ACHN (cell line): ENCODE results near the gene B4GALNT4.
"Not testable (repeated sequence)": the region's sequence is repeated elsewhere in the genome, so short reads cannot be mapped to it uniquely, and the experiment has no call there.

Experiments
- DNase-seq: peaks from one replicate; pipeline ENCODE4 v3.0.0-alpha.2; 2015
- in situ Hi-C: cut with HindIII; loops from 2 replicates; pipeline ENCODE4 v1.10.0; 2017; ENCODE audit warnings: low sequenced_read_pairs, low pct_ligation_motif_present, low pct_unique_long_range_greater_than_20kb

Gene B4GALNT4

DNA sequence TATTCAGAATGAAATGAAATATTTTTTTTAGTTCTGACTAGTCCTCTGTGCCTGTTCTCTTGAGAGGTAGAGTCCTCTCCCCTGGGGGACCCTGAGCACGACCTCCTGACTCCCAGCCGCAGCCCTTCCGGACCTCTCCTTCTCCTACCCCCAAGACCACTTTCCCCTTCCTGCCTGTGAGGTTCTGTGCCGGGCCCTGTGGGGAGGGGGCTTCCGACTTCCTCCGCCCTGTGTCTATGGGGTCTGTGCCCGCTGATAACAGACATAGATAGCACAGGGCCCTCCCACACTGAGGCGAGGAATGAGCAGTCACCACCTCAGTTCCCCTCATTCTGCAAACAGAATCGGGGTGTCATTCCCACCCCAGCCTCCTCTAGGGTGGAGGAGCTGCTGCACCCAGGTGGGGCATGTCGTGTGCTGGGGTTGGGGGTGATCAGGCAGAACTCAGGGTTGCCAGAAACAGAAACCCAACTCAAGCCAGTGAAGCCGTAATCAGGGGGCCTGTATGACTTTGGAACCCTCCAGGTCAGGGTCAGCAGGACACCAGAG is 12.9 kb downstream of the B4GALNT4 start:
- in situ Hi-C loops: no loop called here
- DNase-seq: no peak

DNA sequence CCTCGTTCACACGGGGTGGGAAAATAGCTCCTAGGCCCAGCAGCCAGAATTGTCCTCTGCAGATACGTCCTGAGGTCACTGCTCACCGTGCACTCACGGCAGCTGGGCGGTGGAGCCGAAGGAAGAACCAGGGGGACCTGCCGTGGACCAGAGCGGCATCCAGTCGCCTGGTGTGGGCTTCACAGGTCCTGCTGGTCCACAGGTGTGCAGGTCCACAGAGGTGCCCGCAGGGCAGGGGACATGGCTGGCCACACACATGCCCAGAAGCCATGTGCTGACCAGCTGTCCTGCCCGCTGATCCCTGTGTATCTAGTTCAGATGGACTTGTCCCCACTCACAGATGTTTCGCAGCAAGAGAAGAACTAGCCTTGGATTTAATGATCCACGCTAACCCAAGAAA is 14.1 kb downstream of the B4GALNT4 start:
- no peak for DNase-seq
- in situ Hi-C loops: no loop called here

DNA sequence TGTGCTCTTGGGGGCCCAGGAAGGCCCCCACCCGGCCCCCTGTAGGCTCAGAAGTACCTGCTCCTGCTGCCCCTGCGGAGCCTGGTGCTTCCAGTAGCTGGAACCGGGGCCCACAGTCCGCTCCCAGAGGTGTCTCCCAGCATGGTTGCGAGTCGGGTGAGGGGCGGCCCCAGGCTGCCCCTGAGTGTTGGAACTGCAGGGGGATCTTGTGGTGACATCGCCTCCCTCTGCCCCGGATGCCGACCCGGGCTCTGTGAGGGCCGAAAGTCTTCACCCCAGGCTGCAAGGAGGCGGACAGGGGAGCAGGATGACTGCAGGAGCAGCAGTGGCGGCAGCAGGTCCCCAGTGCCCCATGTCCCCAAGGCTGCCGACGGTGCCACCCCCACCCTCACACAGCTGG is 15.2 kb downstream of the B4GALNT4 start:
- in situ Hi-C loops: no loop called here
- DNase-seq: no peak

DNA sequence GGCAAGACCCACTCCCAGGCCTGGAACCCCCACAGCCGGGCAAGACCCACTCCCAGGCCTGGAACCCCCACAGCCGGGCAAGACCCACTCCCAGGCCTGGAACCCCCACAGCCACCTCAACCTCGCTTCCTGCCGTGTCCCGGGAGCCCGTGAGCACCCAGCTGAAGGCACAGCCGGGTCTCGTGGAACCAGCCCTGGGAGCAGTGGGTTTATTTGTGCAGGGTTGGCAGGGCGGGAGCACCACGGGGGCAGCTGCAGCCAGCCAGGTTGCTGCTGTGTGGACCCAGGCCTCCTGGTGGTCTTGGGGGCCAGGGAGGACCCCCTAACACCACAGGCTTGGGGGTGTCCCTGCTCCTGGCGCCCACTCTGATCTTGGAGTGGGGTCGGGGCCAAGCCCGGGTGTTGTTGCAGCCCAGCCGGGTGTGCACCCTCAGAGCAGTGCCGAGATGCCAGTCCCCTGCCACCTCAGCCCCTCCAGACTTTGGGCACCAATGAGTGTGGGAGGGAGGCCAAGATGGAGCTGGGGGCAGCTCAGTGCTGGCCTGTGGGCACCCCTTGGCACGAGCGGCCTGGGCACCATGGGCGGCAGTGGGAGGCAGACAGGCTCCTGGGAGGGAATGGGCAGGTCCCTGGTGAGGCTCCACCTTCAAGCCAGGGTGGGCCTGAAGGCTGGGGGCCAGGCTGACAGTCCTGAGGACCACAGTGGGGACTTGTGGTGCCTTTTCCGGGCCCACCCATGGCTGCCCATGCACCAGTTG is 16.5 kb downstream of the B4GALNT4 start:
- in situ Hi-C loops: no loop called here

DNA sequence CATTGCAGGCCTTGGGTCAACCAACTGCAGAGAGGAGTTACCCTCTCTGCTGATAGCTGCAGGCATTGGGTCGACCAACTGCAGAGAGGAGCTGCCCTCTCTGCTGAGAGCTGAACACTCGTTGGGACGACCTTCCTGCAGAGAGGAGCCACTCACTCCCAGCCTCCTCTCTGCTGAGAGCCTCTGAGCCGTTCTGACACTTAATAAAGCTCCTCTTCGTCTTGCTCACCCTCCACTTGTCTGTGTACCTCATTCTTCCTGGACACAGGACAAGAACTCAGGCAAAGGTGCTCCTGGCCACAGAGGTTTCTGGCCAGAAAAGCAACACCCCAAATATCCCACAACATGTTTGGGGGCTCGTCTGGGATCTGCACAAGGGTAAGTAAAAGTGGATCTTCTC is 17.2 kb downstream of the B4GALNT4 start:
- in situ Hi-C loops: no loop called here
- no peak for DNase-seq

More for the DNA sequence above, 16.5 kb downstream of the B4GALNT4 start:
- no peak for DNase-seq

DNA sequence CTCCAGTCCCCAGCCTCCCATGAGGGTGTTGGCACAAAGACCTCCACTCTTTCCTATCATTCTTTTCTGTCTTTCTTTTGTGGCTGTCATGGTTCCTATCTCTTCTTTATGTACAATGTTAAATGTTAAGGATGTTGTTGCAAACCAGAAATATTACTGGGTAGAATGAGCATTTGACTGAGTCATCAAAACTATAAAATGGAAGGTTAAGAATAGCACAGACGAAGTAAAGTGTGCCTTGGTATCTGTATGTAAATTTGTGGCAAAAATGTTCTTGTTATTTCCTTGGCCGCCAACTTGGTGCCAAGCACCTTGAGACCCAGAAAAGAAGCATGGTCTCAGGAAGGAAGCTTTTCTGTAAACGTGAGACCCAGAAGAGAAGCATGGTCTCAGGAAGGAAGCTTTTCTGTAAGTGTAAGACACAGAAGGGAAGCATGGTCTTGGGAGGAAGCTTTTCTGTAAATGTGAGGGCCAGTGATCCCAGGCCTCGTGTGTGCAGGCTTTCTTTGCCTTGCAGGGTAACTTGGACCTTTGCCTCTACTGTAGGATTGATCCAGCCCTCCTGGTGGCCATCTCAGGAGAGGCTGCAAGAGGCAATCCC is 18.0 kb downstream of the B4GALNT4 start:
- in situ Hi-C loops: no loop called here
- DNase-seq: no peak

DNA sequence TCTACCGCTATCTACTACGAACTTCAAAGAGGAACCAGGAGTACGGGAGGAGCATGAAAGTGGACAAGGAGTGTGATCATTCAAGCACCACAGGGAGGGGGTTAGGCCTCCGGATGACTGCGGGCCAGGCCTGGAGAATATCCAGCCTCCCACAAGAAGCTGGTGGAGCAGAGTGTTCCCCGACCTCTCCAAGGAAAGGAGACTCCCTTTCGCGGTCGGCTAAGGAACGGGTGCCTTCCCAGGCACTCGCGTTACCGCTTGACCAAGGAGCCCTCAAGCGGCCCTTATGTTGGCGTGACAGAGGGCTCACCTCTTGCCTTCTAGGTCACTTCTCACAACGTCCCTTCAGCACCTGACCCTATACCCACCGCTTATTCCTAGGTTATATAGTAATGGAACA is 20.1 kb downstream of the B4GALNT4 start:
- DNase-seq, in situ Hi-C loops: not testable (repeated sequence)

DNA sequence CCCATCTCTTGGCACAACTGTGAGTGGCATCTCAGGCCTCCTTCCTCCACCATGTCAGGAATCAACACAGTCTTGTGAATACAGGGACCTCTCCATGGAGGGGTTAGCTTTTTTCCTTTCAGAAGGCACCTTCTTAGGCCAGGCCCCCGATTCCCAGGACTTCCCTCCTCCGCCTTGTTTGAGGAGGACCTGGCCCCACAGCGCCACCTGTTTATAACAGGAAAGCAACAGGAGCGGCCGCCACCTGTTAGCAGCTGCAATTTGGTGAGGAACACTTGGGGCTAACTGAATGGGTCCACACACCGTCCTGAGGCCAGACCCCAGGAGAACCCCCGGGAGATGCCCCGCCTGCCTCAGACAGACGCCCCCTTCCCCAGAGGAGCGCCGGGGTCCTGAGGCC is 20.9 kb downstream of the B4GALNT4 start:
- in situ Hi-C loops: no loop called here
- no peak for DNase-seq

DNA sequence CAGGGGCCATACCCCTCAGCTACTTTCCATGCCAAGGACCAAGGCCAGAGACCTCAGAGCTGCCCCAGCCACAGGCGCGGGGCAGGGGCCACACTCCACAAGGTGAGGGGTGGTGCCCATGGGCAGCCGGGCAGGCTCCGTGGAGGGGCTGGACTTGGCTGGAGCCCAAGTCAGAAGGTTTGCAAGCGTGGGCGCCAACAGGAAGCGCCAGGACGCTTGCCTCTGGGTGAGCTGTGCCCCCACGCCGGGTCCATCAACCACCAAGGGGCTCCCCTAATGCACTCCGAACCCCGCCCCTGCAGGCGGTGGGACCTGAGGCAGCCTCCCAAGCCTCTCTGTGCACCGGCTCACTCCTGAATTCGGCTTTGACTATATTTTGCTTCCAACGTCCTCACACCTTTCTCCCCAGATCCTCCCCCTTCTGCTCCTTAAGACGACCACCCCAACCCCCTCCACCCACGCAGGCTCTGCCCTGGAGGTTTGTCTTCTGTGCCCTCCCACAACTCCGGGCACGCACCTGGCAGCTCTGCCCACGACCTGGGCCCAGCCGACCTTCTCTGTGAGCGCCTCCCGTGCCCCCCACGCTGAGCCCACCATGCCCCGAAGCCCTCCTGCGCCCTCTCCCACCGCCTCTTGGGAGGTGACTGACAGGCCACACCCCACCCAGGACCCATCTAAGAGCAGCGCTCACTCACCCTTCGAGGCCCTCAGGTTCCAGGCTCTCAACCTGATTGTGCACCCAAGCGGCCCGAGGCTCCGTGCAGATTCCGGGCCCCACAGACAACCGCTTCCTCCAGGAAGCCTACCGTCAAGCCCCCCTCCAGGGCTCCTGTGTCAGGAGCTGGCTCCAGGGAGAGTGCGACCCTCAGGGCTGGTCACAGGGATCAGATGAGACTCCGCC is 22.1 kb downstream of the B4GALNT4 start:
- in situ Hi-C loops: no loop called here
- no peak for DNase-seq

DNA sequence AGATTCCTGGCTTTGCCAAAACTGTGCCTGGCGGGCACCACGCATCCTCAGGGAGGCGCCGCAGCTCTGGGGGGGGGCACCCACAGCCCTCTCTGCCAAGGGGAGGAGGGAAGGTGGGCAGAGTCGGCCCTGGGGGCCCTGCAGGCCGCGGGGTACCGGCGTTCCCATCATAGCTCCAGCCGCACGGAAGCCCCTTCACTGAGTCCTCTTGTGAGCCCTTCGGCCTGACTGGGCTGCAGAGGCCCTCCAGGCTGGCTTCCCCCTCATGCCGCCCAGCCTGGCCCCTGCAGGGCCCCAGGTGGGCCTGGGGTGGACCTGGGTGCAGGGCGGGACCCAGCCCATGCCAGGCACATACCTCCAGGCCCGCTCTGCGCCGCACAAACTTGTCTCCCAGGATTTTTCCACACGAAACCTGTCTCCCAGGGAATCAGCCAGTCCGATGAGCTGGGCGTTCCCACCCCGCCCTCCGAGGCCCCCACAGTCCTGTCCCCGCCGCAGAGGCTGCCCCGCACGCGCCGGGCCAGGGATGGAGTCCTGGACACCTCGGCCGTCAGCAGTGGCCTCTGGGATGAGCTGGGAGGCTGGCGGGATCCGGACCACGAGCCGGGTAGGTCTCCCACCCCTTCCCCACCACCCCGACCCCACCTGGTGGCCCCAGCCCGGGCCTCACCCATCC is 22.9 kb downstream of the B4GALNT4 start:
- no peak for DNase-seq
- in situ Hi-C loops: no loop called here

DNA sequence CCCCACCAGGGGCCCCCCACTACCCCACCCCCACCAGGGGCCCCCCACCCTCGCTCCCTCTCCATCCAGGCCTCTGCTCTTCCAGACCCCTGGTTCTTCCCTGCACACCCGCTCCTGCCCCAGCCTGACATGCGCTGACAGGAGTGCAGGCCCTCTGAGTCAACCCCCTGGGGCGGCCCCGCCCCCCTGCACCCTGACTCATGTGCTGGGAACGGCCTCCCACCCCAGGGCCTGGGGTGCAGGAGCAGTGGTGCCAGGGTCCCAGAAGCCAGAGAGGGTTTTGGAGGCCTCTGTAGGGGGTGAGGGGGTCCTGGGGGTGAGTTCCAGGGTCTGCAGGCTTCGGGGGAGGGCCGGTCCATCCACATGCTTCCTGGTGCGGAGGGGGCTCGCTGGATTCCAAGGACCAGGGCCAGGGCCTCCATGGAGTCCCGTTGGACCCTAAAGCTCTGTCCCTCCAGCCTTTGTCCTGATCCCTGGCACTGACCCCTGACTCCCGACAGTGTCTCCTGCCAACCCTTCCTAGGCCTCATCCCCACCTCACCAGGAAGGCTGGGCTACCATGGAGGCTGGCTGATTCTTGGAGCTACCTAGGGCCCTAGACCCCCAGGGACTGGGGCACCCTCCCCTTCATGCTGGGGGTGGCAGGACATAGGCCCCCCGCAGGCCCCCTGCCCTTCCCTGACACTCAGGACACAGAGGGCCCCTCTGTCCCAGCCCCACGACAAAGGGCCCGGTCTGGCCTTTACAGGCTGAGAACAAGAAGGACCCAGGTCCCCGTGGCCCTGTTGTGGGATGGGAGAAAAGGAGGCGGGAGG is 24.1 kb downstream of the B4GALNT4 start:
- peak; percentile 79 for DNase-seq
- in situ Hi-C loops: no loop called here

DNA sequence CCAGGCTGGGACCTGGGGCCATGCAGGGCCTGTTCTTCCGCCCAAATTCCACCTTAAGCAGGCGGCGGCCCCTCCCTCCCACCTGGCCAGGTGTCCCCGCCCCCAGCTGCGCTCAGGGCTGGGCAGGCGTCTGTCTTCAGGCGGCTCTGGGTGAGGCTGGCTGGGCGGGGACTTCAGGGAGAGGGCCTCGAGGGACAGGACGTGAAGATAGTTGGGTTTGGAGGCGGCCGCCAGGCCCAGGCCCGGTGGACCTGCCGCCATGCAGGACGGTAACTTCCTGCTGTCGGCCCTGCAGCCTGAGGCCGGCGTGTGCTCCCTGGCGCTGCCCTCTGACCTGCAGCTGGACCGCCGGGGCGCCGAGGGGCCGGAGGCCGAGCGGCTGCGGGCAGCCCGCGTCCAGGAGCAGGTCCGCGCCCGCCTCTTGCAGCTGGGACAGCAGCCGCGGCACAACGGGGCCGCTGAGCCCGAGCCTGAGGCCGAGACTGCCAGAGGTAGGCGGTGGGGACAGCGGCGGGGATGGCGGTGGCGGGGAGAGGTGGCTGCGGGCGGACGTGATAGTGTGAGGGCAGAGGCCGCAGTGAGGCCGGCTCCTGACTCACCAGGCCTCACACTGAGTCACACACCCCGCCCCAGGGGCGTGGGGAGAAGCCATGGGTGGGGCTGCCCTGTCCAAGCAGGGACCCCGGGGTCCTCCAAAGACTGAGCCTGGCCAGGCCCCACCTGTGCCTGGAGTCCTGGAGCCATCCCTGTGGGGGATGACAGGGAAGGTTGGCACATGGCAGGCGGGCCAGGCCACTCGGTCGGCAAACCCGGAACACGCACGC is 24.9 kb downstream of the B4GALNT4 start, which contains the start of gene PKP3:
Gene PKP3 (plus strand): TSS at position 176 of the 824 bp plus-strand sequence. CDS start 84 bp downstream, at position 260.
- DNase-seq: peak; percentile 76
- in situ Hi-C loops: no loop called here

DNA sequence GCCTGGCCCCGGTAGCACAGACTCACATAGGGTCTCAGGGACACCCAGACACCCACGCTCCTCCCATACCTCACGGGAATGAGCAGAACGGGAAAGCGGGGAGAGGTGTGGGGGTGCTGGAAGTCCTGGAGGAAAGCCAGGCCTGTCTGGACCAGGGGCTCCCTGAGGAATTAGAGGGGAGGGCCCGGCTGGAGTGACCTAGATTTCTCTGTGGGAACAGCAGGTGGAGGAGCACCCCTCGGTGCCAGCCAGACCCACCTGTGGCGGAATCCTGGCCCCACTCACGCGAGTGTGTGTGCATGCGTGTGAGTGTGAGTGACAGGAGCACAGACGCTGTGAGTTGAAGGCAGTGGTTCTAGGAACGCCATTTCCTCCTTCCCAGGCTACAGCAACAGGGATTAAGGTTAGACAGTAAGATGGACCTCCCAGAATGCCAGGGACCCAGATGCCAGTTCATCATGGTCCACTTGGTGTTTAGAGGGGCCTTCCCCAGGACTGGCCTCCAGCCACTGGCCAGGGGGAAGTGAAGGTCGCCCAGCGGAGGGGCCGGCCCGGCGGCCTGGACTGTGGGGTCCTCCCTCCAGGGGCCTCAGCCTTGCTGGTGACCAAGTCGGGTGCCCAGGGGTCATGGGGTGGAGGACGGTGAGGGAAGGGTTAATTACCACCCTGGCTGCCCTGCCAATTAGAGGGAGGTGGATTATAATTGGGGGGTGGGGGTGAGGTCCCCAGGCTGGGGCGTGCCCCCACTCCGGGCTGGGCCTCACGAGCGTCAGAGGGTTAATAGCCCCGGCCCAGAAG is 25.8 kb downstream of the B4GALNT4 start:
- DNase-seq: no peak
- in situ Hi-C loops: no loop called here

DNA sequence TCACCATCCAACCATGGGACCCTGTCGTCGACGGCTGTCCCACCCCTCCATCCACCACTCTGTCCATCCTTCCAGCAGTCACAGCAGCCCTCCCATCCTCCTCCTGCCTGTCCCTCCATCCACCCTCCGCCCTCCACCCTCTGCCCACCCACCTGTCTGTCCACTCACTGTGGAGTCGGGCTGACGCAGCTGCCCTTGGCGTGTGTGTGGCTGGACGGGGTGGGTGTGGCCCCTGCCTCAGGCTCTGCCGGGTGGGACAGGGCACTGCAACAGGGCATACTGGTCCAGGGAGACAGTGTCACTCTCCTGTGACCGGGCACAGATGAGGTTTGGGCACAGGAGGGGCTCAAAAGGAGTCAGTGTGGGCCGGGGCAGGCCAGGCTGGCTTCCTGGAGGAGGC is 26.6 kb downstream of the B4GALNT4 start:
- in situ Hi-C loops: no loop called here
- DNase-seq: no peak

DNA sequence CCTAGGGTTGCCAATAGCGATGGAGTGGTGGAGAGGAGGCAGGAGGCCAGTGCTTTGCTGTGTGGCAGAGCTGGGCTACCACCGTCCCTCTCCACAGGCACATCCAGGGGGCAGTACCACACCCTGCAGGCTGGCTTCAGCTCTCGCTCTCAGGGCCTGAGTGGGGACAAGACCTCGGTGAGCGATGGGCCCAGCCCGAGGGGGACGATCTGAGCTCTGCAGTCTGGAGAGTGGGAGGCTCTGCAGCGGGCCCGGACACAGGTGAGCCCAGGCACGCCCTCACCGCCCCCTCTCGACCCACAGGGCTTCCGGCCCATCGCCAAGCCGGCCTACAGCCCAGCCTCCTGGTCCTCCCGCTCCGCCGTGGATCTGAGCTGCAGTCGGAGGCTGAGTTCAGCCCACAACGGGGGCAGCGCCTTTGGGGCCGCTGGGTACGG is 27.2 kb downstream of the B4GALNT4 start:
- peak; percentile 76 for DNase-seq
- in situ Hi-C loops: no loop called here

DNA sequence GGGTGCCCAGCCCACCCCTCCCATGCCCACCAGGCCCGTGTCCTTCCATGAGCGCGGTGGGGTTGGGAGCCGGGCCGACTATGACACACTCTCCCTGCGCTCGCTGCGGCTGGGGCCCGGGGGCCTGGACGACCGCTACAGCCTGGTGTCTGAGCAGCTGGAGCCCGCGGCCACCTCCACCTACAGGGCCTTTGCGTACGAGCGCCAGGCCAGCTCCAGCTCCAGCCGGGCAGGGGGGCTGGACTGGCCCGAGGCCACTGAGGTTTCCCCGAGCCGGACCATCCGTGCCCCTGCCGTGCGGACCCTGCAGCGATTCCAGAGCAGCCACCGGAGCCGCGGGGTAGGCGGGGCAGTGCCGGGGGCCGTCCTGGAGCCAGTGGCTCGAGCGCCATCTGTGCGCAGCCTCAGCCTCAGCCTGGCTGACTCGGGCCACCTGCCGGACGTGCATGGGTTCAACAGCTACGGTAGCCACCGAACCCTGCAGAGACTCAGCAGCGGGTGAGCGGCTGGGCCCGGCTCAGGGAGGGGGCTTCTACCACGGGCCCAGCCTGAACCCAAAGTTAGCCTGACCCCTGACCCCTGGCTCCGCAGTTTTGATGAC is 27.7 kb downstream of the B4GALNT4 start:
- in situ Hi-C loops: no loop called here
- peak; percentile 83 for DNase-seq
